ENCODE data around the gene ZBTB5.

- TF ChIP-seq CTCF (IDR thresholded peaks at IDR 0.05 in 4 of 5, conservative IDR thresholded peaks at IDR 0.05 in 1 of 5) (no peak), POLR2A (IDR thresholded peaks at IDR 0.05) (no peak)
These were observed 73.0 kb downstream of the ZBTB5 start for GRCh38 chr9:37392272-37392671.

Data from gastrocnemius medialis (tissue), 4 donors.